ENCODE measurements around the gene UBQLNL.

The UBQLNL gene, protein sequence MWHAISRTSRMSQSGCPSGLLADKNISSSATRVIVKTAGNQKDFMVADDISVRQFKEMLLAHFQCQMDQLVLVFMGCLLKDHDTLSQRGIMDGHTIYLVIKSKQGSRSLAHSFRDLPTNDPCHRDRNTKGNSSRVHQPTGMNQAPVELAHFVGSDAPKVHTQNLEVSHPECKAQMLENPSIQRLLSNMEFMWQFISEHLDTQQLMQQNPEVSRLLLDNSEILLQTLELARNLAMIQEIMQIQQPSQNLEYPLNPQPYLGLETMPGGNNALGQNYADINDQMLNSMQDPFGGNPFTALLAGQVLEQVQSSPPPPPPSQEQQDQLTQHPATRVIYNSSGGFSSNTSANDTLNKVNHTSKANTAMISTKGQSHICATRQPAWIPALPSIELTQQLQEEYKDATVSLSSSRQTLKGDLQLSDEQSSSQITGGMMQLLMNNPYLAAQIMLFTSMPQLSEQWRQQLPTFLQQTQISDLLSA

DNA sequence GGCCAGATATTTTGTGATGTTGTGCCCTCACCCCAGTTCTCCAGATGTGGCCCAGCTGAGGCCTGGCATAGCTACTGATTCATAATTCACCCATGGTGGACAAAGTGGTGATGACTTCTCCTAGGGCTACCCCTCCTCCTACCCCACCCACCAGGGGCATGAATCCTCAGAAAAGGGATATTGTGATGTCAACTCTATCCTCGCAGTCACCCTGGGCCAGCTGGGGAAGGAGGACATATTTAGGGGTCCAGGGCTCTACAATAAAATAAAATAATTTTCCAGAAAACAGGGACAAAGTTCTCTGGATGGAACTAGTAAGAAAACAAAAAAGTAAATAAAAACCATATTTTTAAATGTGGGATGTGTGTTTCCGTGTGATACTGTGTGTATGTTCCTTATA, at the start of gene UBQLNL:
TSS of gene UBQLNL (minus strand) at position 101 of the 400 bp plus-strand sequence. CDS start 258 bp downstream, outside the sequence.
- no peak for DNase-seq (ENCODE audit: low read depth)

DNA sequence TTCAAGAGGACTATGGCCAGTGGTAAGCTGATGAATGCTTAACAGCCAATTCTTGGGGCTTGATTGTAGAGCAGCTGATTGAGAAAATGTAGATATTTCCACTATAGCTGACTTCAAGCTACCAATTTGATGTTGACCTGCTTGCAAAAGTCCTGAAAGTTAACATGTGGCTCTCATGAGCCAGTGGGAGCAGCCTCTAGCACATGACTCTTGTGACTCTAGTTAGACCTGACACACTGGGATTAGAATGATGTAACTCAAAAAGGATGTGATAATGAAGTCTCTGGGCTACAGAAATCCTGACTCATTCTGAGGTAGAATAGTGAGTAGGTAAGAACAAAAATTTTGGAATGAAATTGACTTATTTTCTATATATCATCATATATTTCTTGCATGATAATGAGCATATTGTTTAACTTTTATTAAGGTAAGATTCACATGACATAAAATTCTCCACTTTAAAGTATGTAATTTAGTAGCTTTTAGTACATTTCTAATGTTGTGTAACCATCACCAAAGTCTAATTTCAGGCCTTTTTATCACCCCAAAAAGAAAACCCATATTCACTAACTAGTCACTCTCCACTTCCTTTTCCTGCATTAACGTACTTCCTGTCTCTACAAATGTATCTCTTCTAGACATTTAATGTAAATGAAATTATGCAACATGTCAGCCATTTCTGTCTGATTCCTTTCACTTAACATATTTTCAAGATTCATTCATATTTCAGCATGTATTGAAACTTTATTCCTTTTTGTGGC, 47.9 kb upstream of the UBQLNL start:
- no peak for DNase-seq (ENCODE audit: low read depth)

DNA sequence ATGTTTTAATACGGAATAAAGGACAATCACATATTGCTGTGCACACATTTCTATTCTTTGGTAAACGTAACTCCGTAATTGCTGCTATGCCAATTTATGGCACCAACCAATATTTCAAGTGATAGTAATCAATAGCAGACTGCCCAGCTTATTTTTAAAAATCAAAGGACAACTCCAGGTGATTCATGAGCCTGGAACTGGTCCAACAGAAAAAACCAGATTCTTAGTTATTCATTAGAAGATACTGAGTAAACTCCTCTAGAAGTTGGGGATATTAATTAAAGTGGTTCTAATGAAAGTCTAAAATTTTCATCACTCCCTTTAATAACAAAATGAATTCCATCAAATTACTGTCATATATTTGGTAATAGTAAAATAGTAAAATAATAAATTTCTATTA, 41.3 kb upstream of the UBQLNL start:
- DNase-seq (ENCODE audit: low read depth) = no peak

DNA sequence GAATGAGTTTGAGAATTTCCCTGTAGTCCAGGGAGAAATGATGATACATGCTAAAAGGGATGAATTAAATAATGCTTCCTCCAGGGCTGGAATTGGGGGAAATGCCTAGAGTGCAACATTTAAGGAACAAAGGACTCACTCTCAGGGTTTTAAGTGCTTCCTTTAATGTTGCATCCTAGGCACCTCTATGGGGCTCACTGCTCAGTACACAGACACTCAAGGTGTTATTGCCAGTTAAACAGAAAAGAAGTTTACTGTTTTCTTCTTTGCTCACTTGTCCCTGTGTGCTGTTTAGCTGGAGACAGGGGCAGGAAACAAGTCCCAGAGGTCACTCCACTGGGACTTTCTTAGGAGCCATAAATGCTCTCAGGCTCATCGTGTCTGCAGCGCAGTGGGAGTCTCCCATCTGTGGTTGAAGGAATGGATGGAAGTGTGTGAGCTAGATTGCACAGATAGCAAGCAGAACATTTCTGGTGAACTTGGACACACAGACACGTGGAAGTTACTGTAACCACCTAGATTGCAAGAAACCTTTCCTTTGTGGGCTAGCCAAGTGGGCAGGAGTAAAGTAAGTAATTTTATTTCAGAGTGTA, 40.2 kb upstream of the UBQLNL start:
- DNase-seq (ENCODE audit: low read depth) = no peak

DNA sequence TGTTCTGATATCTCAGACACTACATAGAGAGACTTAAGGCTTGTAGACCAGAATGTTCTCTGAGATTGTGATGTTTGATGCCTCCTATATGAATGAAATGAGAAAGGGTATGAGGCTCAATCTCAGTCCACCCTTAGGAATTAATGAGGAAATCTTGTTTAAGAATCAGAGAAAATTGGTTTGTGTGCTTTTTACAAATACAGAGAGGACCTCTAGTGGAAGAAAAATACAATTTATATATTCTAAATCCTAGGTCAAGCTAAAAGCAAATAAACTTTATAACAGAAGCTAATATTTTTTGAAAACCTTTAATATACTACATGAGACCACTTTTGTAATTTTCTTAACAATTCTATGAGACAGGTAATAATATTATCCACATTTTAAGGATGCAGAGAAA, 36.8 kb upstream of the UBQLNL start:
- no peak for DNase-seq (ENCODE audit: low read depth)

DNA sequence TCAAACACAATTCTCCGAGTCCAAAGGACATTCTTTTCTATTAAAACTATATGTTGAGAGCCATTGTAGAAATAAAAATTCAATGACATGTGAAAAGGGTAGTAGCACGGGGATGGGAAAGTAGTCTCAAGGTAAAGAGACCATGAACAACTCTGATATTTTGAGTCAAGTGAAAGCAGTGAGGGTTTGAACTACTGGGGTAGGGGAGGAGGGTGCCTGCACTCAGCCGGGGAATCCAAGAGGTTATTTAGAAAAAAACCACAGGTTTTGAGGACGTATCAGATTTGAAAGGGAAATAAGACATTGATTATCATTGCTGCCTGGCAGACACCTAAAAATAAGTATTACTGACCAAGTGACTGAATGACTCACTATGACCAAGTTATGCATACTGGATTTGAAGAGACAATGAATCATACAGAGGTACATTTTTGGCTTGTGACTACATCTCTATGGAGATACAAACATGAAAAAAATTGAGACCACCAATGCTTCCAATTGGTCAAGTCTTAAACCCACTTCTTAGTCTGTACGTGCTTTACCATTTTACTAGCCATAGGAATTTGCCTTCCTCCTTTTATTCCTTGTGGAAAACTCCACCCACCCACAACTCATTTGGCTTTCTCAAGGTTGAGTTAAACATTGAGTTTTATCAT, 34.1 kb upstream of the UBQLNL start:
- DNase-seq (ENCODE audit: low read depth) = no peak

DNA sequence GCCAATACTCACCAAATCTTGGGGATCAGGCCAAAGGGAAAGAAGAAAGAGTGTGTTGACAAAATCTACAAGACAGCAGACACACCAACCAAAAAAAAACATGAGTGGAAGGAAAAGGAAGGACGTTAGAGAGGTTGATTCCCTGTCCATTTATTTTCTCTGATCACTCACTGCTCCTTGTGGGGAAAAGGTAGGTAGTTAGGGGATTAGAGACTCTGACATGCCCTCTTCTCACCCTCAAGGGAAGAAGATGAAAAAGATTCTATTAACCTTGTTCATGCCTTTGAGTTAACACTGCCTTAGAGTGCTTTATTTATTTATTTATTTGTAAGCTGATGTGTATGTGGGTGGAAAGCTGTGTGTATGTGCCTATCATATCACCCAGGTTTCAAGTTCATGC, 31.9 kb upstream of the UBQLNL start, which contains the start of gene OR52H1:
TSS of gene OR52H1 (minus strand) at position 101 of the 400 bp plus-strand sequence. CDS start 3,035 bp downstream, outside the sequence.
- DNase-seq (ENCODE audit: low read depth) = no peak

DNA sequence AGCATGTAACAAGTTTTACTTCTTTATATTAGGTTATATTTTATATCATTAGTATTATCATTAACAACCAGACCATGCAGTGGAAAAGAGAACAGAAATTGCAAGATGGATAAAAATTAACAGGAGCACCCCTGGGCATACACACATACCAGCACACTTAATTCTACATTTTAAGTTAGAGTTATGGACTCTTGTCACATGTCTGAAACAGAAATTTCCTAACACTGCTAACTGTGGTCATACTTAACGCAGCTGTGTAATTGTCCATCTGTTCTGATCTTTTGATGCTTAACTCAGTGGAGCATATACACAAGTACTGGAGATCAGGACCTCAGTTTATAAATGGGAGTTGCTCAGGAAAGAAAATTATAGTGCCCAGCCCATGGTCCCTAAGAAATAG, 31.5 kb upstream of the UBQLNL start:
- no peak for DNase-seq (ENCODE audit: low read depth)

DNA sequence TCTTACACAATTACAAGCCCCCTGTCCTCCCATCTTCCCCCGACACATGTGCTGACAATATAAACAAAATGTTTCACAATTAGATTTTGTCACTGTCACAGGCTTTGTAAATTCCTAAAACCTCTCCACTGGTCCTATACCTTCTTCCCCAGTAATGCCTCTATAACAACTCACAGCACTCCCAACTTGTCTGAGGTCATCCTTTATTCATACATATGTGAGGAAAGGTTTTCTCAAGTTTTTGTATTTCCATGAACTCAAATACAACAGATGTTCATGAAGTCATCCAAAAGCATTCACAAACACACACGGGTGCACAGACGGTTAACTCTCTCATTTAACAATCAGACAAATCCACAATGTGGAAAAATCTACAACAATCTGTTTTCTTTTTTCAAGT, 30.0 kb upstream of the UBQLNL start:
- DNase-seq (ENCODE audit: low read depth) = no peak

DNA sequence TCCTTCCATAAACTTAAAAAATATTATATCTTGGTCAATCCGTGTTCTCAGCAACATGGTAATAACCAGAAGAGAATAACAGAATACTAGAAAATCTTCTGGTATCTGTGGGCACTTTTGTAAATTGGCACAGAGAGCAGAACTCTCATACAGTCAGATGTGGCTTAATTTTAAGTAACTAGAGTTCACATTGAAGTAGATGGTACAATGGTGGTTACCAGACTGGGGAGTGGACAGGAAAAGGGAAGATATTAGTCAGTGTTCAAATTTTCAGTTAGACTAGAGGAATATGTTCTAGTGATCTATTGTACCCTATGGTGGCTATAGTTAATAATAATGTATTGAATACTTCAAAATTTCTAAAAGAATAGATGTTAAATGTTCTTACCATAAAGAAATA, 24.9 kb upstream of the UBQLNL start:
- no peak for DNase-seq (ENCODE audit: low read depth)

DNA sequence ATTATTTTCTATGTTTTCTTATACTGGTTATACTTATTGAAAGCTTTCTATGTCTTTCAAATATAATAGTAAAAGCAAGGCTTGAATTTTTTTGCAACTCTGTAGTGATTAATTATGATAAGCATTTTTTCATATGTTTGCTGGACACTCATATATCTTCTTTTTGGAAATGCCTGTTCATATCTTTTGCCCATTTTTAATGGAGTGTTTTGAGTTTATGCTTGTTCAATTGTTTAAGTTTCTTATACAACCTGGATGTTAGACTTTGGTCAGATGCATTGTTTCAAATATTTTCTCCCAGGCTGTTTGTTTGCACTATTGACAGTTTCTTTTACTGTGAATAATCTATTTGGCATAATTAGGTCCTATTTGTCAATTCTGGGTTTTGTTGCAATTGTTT, 20.0 kb upstream of the UBQLNL start:
- no peak for DNase-seq (ENCODE audit: low read depth)

DNA sequence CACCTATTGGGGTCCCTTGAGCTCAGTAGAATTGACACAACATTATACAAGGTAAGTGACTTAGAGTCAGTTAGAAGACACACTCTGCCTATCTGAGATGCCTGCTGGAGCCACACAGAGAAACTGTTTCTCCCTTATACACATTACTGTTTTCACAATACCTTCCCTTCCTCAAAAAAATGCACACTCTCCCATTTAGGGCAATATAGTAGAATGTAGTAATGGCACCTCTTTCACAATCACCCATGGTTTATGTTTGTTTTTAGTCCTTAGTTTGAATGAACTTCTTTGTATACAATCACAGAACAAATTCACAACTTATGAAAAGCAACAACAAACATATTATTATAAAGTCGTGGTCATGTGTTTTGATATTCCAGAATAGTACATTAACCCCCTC, 17.5 kb upstream of the UBQLNL start:
- DNase-seq (ENCODE audit: low read depth) = no peak

DNA sequence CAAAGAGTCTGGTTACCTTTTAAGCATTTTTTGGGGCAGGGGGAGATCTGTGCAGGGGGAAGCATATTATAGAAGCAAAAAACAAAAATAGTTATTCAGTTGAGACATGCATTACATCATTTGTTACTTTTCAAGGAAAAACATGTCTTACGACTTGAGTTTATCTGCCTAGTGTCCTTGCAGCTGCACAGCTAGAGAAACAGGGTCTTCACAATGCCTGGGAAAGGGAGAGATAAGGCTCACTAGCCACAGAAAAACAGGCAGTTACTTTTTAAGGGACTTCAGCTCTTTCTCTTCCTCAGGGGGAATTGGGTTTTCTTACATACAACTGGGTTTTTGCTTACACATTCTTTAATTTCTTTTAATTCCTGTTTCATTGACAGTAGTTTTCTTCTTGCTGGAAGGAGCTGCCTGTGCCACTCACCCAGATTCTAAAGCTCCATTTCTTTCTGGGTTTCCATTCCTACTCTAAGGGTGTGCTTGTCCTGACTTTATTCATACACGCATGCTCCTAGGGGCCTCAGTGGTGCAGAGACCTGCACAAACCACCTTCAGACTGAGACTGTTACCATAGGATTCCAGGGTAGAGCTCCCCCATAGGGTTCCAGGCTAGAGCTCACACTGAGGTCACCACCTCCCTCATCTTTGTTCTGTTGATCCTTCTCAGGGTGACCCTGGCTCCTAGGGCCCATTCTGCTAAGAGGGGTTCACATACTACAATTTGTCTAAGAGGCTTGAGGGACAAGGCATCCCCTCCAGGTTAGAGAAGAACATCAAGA, 14.7 kb upstream of the UBQLNL start:
- no peak for DNase-seq (ENCODE audit: low read depth)

DNA sequence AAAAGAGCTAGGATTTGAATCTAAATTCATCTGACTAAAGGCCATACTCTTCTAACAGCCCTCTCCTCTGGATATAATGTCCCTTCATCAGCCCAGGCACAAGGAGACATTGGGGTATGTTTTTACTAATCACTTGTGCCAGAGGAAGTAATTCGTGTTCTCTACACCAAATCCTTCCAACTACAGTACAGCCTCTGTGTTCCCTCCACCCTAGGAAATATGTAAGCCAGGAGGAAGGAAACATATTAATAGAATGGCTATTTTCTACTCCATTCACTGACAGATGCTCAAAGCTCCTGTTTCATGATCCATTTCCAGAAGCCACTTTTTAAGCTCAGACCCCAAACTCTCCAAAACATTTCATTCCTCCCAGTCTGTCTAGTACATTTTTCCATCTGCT, 12.0 kb upstream of the UBQLNL start:
- DNase-seq (ENCODE audit: low read depth) = no peak

DNA sequence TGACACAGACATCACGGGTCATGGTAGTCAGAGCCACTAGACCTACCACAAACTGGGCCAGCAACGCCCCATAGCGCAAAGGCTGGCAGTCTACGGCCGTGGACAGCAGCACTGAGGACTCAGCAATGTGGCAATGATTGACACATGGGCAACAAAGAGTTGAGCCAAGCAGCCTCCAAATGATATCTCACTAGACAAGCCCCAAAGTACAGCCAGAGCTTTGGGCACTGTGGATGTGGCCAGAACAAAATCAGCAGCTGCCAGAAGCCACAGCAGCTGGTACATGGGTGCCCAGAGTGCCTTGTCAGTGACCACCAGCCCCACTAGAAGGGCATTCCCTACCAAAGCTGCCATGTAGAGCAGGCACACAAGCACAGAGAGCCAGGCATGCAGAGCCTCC, 11.2 kb upstream of the UBQLNL start:
- no peak for DNase-seq (ENCODE audit: low read depth)

DNA sequence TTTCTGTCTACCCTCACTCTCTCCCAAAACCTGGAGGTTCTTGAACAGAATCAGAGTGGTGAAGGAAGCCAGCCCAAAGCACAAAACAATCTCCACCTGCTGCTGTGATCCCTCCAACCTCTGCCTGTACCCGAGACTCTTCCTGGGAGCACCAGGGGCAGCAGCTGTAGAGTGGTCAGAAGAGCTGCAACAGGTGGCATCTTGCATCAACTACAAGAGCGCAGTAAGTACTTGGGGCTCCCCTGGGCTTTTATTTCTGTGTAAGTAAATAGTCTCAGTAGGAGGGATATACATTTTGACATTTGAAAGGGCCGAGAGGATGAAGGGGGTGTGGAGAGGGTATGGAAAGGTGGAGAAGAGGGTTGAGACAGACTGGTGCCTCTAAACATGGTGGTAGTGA, 8.3 kb upstream of the UBQLNL start:
- DNase-seq (ENCODE audit: low read depth) = no peak

DNA sequence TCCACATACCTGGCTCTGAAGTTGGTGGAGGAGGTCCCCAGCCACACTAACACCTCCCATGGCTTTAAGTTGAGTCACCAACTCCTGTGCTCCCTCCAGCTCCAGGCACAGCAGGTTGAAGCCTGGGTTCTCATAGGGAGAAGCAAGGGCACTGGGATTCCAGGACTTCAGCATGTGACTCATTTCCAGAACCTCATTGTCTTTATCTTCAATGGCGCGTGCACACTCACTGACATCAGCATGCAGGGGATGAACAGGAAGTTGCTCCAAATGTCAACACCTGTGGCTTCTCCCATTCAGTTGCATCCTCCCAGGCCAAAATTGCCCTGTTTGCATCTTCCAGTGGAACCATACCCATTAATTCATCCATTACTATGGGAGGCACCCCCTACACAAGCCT, 5.8 kb upstream of the UBQLNL start:
- no peak for DNase-seq (ENCODE audit: low read depth)

DNA sequence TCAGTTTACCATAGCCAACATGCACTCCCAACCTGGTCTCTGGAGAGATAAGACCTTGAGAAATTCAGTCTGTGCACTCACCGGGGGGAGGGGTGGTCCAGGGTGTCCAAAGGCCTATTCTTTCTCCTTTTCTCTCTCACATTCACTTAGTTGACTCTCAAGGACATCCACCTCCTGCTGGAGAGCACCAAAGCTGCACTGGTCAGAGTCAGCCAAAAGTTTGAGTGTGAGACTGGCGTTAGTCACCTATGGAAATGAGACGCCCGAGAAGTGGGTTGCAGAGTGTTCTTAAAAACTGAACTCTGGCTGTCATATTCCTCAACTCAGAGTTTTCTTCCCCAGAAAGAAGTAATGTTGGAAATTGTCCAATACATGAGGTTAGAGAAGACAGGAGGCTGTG, 5.0 kb upstream of the UBQLNL start:
- no peak for DNase-seq (ENCODE audit: low read depth)

DNA sequence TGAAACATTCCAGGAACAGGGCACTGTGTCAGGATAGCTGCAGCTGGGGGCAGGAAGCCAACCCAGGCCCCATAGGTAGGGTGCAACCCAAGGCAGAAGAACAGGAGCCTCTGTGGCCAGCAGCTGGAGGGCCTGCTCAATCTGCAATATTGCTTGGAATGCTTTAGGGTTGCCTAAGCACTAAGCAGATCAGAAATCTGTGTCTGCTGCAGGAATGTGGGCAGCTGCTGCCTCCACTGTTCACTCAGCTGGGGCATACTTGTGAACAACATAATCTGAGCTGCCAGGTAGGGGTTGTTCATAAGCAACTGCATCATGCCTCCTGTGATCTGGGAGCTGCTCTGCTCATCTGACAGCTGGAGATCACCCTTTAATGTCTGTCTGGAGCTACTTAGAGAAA, 1.7 kb downstream of the UBQLNL start:
- DNase-seq (ENCODE audit: low read depth) = no peak

DNA sequence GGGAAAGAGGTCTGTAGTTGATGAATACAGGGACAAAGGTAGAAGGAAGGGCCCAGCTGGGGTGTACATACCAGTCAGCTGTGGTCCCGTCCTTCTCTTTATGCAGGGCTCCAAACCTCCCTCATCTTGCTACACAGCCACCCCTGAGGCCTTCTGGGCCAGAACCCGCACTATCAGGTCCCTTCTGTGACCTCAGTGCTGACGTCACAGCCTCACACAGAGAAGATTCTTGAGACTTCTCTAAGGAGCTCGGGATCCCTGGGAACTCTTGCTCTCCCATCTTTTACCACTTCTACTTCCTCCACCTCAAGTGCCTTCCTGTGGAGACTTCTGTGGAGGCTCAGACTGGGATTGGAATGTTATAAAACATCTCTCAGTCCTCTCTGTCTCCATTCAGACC, 6.7 kb downstream of the UBQLNL start, which contains the start of gene UBQLN3:
TSS of gene UBQLN3 (minus strand) at position 155 of the 400 bp plus-strand sequence. CDS start 399 bp downstream, outside the sequence.
- no peak for DNase-seq (ENCODE audit: low read depth)

DNA sequence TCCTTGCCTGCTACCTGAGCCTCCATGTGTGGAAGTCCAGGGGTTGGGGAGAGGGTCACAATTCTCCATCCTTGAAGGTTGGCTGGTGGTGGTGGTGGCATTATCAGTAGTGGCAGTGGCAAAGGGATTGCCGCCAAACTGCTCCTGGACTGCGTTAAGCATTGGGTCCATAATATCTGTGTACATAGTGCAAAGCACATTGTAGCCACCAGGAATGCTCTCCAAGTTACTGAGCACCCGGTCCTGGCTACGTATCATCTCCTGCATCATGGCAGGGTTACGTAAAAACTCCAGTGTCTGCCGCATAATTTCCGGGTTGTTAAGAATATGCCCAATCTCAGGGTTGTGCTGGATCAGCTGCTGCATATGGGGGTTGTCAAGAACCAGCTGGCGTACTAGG, 7.9 kb downstream of the UBQLNL start:
- no peak for DNase-seq (ENCODE audit: low read depth)

Data from T-helper 22 cell (primary cell).